NCI-H1048 (cell line): ENCODE results near the gene WRAP73.
"Not testable (repeated sequence)": the region's sequence is repeated elsewhere in the genome, so short reads cannot be mapped to it uniquely, and the experiment has no call there.

Source experiments
- DNase-seq: peaks from one replicate; lab custom pipeline; 2025; lab: John Stamatoyannopoulos, UW

Gene WRAP73

DNA sequence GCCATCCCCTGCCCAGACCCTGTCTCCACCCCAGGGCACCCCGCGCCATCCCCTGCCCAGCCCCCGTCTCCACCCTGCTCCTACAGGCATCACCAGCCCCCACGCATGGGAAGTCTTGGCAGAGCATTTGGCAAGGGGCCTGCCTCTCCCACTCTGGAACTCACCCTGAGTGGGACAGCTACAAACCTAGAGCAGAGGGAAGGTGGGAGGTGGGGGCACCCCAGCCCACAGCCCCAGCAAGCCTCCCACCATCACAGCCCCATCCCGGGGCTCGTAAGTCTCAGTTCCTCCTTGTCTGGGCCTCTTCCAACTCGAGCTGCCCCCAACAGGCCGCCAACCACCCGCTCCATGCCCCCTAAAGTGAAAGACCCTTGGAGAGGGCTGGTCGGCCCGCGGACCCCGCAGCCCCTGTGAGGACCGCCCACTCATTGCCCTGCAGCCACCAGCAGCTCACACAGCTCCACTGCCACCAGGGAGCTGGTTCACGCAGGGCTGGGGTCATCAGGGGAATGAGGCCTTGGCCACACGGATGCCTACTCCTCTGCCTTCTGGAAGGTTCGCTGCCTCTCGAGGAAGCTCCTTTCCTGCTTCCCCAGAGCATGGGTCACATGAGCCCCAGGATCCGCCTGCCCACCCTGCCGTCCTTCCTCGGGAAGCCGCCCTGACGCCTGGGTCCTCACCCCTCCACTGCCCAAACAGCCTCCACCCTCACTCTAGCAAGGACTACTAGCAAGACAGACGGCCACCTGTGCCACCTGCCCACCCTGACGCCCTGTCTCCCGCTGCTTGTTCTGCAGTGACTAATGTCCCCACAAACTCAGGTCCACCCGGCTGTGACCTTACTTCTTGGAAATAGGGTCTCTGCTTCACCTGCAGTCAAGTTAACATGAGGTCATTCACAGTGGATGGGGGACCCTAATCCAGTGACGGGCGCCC lies 53.0 kb downstream of the WRAP73 start:
- DNase-seq: no peak

- no peak for DNase-seq
Observed at GRCh38 chr1:3595949-3596348, 54.0 kb downstream of the WRAP73 start.

DNA sequence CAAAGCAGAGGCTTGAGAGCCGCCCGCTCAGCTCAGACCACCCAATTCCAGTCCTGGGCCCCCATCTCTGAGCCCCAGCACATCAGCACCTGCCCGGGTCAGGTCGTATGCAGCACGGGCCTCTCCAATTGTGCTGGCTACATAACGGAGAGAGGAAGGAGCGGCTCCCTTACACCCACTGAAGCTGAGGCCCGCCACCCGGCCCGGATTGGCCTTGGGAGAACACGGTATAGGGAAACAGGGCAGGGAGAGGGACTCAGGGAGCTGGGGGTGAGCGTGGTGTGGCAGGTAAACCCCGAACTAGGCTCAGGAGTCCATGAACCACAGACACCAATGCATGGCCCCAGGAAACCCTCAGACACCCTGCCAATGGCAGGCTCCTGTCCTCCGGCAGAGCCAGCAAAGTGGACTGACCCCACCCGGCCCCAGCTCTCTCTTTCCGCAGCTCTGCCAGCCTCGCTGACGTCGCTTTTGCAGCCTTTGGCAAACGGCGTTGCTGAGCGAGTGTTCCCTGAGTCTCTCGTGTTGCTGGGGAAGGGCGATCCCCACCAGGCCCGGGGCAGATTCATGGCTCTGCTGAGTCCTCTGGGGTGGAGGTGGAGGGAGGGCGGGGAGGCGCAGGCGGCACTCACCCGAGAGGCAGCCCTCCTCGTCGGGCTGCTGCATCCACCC lies 55.1 kb downstream of the WRAP73 start:
- DNase-seq: no peak

DNA sequence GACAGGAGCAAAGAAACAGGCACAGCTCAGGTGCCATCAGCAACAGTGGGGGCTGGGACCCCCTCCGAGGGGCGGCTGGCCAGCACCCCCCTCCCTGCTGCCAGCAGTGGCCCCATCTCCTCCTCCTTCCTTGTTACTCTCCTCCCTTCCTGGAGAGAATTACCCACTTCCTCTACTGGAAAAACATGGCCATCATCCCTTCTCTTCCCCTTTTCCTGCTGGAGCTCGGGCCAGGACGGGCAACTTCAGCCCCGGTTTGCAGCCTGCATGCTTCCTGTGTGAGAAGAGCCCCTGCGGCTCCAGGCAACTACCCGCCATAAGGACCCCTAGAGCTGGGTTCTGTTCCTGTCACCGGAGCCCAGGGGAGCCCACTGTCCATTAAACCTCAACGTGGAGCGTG lies 56.2 kb downstream of the WRAP73 start:
- DNase-seq: no peak

GRCh38 chr1:3593334-3593733 lies 56.6 kb downstream of the WRAP73 start:
- no peak for DNase-seq

- no peak for DNase-seq
Observed at GRCh38 chr1:3590951-3591865, 58.7 kb downstream of the WRAP73 start.

- no peak for DNase-seq
Observed at GRCh38 chr1:3590139-3590763, 59.7 kb downstream of the WRAP73 start.

DNA sequence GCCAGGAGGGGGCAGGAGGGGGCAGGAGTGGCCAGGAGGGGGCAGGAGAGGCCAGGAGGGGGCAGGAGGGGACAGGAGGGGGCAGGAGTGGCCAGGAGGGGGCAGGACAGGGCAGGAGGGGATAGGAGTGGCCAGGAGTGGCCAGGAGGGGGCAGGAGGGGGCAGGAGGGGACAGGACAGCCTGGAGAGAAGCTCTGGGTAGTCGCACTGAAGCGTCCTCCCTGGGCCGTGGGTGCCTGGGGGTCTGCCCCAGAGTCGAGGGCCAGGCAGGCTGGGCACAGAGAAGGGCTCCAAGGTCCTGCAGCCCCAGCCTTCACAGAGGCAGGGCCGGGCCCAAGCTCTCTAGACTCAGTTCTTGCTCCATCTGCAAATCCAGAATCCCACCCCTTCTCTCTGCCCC lies 61.5 kb downstream of the WRAP73 start:
- DNase-seq: no peak

DNA sequence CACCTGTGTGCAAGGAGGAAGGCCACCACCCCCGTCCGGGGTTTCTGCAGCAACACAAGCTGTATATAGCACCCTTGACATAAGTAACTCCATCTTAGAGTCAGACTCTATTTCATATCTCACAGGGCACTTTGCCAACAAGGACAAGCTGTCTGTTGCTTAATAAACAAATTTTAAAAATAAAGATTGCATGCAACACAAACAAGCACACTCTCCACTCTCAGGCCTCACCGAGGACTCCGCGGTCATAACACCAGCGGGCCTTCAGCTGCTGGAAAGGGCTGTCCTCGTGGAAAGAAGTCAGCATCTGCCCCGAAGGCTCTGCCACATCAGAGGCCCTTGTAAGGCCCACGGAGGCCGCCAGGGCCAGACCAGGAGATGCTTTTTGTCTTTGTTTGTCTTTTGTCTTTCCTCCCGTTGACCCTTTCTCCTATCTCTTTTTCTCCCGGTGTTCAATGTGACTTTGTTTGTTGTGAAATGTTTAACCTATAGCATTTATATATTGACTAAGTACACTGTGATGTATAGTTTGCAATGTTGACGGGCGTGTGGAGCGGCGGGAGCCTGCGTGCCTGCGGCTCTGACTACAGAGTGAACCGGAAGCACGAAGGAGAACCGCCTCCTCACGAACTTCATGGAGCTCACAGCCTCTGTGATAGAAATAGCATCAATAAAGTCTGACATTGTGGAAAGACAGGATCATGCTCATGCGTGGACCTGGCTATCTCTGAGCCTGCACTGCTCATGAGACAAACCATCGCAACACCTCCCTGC lies 62.7 kb downstream of the WRAP73 start:
- no peak for DNase-seq

DNA sequence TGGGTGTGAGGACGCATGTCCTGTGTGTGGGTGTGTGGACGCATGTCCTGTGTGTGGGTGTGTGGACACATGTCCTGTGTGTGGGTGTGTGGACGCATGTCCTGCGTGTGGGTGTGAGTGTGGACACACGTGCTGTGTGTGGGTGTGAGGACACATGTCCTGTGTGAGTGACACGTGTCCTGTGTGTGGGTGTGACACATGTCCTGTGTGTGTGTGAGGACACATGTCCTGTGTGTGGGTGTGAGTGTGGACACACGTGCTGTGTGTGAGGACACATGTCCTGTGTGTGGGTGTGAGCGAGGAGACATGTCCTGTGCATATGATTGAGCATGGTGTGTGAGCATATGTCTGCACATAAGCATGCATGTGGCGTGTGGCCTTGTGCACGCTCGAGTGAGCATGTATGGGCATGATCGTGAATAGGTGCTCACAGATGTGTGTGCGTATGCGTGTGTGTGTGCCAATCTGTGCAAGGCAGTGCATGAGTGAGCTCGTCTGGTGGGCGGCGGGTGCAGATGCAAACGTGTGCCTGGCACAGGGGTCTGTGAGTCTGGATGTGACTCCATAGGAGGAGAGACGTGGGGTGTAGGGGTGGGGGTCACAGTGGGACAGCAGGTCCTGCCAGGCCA lies 63.8 kb downstream of the WRAP73 start:
- DNase-seq: no peak

- DNase-seq: not testable (repeated sequence)
Observed at GRCh38 chr1:3585353-3585868, 64.5 kb downstream of the WRAP73 start.

DNA sequence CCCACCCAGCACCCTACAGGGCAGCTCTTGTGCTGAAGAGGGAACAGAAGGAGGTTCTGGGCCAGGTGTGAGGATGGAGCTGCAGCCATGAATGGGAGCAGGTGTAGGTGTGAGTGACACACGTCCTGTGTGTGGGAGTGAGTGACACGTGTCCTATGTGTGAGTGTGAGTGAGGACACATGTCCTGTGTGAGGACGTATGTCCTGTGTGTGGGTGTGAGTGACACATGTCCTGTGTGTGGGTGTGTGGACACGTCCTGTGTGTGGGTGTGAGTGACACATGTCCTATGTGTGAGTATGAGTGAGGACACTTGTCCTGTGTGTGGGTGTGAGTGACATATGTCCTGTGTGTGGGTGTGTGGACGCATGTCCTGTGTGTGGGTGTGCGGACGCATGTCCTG lies 65.0 kb downstream of the WRAP73 start:
- no peak for DNase-seq

- not testable (repeated sequence) for DNase-seq
Observed at GRCh38 chr1:3583751-3584150, 66.2 kb downstream of the WRAP73 start.

- no peak for DNase-seq
Observed at GRCh38 chr1:3581296-3582036, 68.4 kb downstream of the WRAP73 start.
